KG1 (cell line): ENCODE data around the gene BPI.
"Not testable (repeated sequence)": the region's sequence is repeated elsewhere in the genome, so short reads cannot be mapped to it uniquely, and the experiment has no call there.

Experiments used
- DNase-seq: peaks from one replicate; lab custom pipeline; 2025; lab: John Stamatoyannopoulos, UW

The BPI gene

DNA sequence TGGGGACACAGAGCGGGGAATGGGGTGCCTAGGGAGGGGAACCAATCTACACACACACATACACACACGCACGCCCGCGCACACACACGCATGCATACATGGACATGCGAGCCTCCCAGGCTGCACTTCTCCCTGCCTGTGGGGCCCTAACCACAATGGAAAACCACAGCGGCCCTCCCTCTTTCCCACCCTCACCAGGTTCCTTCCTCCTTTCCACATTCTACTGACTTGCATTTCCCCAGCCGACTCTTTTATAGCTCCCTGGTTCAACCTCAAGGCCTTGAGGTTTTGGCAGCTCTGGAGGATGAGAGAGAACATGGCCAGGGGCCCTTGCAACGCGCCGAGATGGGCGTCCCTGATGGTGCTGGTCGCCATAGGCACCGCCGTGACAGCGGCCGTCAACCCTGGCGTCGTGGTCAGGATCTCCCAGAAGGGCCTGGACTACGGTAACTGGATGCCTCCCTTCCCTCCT is at the start of gene BPI:
Gene BPI (plus strand): TSS at position 249 of the 472 bp plus-strand sequence. CDS start 68 bp downstream, at position 317.
- peak; percentile 48 for DNase-seq

DNA sequence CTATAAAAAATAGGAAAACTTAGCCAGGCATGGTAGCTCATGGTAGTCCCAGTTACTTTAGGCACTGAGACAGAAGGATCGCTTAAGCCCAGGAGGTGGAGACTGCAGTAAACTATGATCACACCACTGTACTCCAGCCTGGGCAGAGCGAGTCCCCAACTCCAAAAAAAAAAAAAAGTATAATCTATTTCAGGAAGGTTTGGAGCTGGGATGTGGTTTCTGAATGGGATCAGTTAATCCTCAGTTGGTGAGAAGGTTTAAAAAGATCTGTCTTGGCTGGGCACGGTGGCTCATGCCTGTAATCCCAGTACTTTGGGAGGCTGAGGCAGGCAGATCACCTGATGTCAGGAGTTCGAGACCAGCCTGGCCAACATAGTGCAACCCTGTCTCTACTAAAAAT is 49.3 kb upstream of the BPI start:
- DNase-seq = not testable (repeated sequence)

DNA sequence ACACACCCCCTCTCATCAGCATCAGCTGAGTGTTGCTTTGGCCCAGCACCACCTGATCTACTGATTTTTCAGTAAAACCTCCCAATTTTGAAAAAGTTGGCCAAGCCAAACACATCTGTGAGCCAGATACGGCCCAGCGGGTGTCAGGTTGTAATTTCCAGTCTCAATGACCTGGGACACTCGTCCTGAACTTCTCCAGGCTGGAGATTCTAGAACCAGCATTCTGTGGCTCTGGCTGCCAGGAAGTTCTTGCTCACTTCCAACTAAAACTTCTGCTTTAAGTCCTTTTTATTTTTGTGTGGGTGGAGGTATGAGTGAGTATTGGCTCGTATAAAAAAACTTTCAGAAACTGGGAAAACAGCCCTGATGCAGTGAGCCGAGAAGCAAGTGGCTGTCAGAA is 48.6 kb upstream of the BPI start:
- DNase-seq = no peak

DNA sequence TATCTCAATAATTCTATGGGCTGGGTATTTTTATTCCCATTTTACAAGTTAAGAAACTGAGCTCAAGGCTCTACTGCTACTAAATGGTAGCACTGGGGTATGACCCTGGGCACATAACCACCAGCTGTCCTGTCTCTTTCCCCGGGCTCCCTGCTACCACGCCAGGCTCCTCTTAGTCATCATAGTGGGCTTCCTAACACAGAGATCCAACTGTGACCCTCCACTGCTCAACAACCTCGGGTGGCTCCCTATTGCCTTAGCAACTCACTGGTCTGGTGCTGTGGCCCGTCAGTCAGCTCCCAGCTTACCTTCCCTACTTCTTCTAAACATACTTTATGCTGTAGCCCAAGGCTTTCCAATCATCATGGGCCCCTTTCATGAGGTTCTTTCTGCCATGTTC is 47.9 kb upstream of the BPI start:
- no peak for DNase-seq

DNA sequence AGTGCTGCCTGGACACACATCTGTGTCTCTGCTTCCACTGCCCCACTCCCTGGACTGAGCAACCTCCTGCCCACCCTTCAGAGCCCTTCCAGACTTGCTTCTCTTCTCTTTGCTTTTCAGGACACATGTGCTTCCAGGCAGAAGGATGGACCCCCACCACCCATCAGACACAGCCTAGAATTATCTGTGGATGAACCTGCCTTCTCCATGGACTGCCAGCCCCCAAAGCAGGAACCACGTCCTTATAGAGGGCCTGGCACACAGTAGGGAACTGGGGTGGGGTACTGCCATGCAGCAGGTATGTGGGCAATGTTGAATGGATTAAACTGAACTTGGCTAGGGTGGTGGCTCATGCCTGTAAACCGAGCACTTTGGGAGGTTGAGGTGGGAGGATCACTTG is 47.0 kb upstream of the BPI start:
- DNase-seq = no peak

DNA sequence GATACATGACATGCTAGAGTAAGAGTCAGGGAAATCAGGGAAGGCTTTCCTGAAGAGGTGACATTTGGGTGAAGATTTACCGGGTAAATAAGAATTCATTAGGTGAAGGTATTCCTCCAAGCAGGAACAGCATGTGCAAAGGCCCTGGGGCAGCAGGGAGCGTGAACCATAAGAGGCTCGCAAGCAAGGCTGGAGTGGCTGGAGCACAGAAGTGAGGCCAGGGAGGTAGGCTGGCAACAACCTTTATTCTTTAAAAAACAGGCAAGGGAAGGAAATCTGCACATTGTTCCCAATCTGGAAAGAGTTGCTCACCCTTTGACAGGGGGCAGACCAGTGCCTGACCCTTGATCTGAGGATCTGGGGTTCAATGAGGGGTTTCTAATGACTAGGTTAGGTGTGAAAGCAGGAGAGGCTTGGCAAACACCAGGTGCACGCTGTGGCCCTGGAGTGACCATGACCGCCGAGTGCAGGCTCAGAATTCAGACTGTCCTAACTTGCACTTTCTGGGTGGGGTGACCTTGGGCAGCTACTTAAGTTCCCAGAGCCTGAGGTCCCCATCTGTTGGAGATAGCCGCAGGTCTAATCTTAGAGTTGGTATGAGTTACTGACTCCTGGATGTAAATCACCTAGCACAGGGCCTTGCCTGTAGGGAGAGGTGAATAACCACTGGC is 45.3 kb upstream of the BPI start:
- no peak for DNase-seq

DNA sequence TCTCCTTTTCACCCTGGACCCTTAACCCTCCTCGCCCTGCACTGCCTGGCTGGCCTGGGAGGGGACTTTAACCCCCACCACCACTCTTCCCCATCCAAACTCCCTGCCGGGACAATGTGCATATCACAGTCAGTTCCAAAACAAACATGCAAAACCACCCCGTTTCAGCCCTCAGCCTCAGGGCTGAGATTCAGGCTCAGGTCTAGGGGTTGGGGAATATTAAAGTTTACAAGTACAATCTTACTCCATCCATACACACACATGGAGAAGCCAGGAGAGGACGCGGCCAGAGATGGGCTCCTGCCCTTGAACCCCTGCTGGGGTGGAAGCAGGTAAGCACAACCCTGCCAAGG is 44.0 kb upstream of the BPI start:
- DNase-seq = no peak

DNA sequence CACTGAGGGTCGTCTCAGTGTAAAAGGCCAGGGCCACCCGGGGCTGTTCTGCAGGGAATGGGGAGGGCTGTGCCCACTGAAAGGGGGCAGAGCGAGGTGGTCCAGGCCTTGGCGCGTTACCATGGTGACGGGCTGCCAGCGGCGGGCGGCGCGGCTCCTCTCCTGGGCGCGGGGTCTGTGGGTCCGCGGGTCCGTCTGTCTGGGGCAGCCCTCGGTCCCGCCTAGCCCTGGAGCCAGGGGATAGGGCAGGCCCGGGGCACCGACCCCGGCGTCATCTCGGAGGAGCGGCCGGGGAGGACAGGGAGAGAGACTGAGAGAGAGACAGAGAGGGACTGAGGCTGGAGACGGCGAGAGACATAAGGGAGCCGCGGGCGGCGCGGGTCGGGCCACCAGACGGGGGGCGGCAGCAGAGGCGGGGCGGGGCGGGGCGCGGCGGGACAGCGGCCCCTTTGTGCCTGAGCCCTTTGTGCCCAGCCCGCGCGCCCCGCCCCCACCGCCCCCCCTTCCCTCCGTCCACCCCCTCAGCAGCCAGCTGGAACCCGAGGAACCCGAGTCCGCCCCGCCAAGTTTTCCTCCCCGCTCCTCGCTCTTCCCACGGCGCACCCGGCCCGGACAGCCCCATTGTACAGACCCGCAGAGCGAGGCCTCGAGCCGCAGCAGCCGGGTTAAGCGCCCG is 43.4 kb upstream of the BPI start, which contains the start of gene KIAA1755:
Gene KIAA1755 (minus strand): TSS at position 358 of the 676 bp plus-strand sequence. CDS start 235 bp downstream, at position 123.
- no peak for DNase-seq

DNA sequence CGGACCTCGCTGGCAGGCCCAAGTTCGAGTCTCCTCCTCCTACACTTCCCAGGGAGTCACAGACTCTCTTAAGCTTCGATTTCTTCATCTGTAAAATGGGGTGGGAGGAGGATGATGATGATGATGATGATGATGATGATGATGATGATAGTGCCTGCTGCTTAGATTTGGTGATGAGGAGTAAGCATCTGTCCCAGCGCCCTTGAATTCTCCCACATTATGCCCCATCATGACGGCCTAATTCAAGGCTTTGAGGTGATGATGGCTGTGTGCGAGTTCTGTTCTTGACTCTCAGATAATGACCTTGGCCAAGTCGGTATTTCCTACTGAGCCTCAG is 42.9 kb upstream of the BPI start:
- DNase-seq = no peak

DNA sequence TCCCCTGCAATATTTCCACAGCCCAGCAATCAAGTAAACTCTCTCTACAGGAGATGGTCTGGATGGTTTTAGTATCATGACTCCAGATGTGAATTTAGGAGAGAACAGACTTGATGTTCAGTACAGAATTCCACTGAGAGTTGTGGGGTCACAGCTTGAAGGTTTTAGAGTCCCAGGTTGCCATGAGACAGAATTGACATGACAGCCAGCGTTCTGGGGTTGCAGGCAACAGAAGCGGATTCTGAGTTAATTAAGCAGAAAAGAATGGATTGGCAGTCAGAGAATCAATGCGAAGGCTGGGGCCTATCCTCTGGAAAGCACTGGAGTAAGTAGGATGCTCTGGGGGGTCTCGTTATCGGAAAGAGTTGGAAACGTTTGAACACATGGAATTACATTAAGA is 41.0 kb upstream of the BPI start:
- no peak for DNase-seq

DNA sequence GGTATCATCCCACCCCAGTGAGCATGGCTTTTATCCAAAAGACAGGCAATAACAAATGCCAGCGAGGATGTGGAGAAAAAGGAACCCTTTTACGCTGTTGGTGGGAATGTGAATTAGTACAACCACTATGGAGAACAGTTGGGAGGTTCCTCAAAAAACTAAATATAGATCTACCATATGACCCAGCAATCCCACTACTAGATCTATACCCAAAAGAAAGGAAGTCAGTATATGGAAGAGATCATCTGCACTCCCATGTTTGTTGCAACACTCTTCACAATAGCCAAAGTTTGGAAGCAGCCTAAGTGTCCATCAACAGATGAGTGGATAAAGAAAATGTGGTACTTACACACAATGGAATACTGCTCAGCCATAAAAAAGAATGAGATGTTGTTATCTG is 37.5 kb upstream of the BPI start:
- no peak for DNase-seq

DNA sequence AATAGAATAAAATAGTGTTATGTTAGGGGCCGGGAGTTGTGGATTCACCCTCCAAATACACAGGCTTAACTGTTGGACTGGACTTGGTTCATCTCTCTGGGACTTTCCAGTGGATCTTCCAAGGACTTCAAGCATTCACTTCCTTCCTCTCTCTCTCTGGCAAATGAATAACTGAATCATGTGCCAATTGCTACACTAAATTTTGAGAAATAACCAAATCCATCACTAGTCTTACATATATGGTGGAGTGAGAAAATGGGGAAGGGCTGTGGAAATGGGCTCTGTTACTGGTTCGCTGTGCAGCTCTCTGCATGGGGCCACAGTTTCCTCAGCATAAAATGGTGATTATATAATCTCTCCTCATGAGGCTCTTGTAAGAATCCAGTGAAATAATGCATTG is 36.7 kb upstream of the BPI start:
- no peak for DNase-seq

DNA sequence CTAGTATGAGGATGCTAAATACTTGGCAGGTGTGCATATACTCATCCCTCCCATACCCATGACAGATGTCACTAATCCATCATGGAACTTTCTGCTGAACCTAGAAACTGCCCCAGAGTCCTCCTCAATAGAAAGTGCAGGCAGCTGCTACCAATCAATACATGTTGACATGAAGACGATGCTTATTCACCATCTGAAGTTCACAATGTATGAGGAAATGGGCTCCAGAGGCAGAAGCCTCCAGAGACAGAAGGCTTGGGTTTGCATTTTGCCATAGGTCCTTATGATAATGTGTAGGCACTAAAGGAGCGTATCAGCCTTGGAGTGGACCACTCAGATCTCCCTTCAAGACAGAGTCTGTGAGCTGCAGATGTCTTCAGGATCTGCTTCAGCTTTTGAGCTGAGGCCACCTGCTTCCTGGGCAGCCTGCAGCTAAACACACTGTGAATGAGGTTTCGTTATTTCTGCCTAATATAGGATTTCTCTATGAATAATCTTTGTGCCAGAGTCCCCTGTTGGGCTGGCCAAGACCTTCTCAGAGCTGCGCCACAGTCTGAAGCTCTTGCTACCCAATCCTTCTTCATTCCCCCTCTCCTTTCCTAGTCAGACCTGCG is 35.9 kb upstream of the BPI start:
- no peak for DNase-seq

DNA sequence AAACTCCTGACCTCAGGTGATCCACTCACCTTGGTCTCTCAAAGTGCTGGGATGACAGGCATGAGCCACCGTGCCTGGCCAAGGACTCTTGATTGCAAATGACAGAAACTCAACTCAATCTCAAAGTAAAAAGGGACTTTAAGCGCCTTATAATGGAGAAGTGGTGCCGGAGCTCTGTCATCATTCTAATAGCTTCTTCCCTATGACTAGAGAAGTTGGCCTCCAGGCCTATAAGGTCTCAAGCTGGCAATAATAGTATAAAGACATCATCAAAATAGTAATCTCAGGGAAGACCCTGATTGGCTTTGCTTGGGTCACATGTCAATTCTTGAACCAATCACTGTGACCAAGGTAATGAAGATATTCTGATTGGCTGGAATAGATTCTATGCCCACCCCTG is 34.9 kb upstream of the BPI start:
- DNase-seq = no peak

DNA sequence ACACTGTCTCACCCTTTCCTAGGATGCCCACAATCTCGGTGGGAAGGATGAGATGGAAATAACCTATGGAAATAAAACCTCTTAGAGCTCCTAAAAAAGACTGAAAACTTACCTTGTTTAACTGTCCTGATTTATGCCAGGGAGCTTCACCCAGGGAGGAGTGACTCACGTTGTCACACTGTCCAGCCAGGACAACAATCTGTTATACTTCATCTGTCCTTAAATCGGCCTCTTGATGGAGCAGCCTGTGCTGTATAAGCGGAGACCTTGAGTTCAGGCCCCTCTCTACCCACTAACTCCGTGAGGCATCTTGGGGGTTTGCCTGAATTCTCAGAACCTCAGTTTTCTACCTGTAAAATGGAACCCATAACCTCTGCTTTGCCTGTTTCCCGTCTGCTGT is 34.2 kb upstream of the BPI start:
- DNase-seq = no peak

DNA sequence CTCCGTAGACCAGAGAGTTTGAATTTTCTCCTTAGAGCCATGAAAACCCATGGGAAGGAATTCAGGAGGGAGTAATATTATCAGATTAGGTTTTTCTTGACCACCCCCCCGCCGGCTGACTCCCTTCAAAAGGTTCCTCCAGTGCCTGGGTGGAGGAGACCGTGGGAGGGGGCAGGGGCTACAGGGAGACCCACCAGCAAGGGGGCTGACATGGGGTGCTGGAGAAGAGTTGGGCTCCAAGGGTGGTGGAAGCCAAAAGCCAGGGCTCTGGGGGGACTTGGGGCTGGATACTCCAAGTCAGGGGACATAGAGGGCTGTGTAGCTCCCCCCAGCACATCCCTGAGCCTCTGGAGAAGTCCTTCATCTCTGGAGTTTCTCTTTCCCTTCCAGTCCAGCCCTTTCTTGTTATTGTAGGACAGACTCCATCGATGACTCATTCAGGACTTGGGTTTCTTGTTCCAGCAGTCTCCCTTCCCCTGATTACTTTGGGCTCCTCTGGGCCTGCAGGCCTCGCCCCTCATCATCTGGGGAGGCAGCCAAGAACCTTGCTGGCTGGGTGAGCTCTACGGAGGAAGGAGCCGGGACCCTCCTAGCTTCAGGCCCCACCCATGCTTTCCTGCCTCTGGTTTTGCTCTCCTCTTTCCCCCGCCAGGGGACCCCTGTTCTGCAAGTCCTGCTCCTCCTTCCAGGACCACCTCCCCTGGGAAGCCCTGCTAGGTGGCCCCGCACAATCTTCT is 32.9 kb upstream of the BPI start:
- DNase-seq = no peak

DNA sequence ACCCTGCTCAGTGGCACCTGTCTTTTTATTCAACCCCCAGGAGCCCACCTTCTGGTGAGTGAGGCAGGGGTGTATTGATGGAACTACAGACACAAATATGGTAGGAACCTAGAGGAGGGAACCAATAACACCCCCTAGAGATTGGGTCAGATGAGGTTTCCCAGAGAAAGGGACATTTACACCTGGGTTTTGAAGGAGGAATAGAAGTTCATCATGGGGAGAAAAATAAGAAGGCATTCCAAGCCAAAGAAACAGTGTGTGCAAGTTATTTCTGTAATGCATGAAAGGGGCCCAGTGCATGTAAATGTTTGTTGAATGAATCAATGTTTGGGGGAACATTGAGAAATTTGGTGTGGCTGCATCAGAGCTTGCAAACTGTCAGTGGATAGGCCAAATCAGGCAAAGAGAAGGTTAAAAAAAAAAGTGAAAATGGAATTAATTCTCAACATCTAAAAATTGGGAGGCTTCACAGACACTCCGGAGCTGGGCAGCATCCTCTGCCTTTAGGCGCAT is 32.3 kb upstream of the BPI start:
- DNase-seq = no peak

DNA sequence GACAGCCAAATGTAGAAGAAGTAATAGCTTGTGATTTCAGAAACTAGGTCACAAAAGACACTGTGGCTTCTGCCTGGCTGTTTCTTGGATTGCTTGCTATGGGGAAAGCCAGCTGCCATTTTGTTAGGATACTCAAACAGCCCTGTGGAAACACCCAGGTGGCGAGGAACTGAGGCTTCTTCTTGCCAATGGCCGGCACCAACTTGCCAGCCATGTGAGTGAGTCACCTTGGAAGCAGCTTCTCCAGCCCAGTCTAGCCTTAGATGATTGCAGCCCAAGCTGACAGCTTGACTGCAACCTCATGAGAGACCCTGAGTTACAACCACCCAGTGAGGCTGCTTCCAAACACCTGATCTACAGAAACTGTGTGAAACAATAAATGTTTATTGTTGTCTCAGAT is 31.6 kb upstream of the BPI start:
- no peak for DNase-seq

DNA sequence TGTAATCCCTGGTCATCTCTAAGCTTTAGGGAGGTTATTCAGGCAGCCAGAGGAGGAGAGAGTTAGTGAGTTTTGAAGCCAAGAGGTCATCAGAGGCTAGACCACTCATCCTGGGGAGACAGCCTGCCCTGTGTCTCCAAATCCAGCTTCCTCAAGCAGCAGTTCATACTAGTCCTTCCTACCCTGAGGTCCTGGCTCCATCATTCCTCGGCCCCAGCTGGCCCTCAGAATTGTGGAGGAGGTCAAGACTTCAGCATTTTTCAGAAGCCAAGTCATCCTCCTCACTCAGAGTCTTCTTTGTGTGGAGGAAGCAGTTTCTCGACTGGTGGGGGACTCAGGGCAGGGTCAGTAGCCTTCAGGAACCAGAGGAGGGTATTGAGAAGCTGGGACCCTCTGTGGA is 31.0 kb upstream of the BPI start:
- DNase-seq = no peak

DNA sequence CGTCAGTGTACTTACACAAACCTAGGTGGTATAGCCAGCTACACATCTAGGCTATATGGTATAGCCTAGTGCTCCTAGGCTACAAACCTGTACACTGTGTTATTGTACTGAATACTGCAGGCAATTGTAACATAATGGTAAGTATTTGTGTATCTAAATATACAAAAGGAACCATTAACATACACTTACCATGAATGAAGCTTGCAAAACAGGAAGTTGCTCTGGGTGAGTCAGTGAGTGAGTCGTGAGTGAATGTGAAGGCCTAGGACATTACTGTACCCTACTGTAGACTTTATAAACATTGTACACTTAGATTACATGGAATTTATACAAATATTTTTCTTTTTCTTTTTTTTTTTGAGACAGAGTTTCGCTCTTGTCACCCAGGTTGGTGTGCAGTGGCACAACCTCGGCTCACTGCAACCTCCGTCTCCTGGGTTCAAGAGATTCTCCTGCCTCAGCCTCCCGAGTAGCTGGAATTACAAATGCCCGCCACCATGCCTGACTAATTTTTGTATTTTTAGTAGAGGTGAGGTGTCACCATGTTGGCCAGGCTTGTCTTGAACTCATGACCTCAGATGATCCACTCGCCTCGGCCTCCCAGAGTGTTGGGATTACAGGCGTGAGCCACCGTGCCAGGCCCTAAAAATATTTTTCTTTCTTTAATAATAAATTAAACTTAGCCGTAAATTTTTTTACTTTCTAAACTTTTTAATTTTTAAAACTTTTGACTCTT is 28.0 kb upstream of the BPI start:
- DNase-seq = peak; percentile 4

DNA sequence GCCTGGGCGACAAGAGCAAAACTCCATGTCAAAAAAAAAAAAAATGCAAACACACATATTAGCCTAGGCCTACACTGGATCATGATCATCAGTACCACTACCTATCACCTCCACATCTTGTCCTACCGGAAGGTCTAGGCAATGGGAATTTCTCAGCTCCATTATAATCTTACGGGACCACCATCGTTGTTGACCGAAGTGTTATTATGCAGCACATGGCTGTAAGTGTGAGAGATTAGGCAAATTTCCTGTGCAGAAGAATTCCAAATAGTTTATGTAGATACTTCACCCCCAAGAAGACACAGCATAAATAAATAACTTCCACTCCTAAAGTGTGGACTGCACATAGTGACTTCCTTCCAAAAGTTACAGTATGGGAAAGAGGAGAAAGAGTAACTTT is 26.7 kb upstream of the BPI start:
- DNase-seq = no peak

DNA sequence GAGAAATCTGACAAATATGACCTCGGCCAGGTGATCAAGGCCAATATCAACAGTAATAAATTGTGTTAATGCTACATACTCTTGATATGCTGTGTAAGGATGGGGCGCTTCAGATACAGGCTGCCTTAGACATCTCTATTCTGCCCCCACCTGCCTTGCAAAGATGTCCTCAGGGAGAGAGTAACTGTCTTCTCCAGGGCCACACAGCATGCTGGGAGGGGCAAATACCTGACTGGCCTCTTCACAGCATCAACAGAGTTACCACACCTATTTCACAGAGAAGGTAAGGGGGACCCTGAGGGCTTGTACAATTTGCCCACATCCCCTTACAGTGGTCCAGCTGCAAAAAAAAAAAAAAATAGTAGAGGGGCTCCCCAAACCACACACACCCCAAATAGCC is 26.3 kb upstream of the BPI start:
- no peak for DNase-seq
